DND-41 (cell line): ENCODE data around the gene RAPSN.

Source experiments
- EZH2 ChIP-seq: IDR thresholded peaks from 3 replicates; pipeline ENCODE4 v1.6.1; 2012; ENCODE audit warnings: borderline replicate concordance, low read depth, mild to moderate bottlenecking, moderate library complexity, low read length, inconsistent platforms; ENCODE audit not compliant: severe bottlenecking
- TF ChIP-seq, protein P1 (sequence below): IDR thresholded peaks from 2 replicates; pipeline ENCODE4 v1.5.1; 2012; ENCODE audit warnings: borderline replicate concordance, low read length, moderate library complexity, mild to moderate bottlenecking; ENCODE audit not compliant: poor library complexity, severe bottlenecking; ENCODE audit errors: extremely low read depth

DNA sequence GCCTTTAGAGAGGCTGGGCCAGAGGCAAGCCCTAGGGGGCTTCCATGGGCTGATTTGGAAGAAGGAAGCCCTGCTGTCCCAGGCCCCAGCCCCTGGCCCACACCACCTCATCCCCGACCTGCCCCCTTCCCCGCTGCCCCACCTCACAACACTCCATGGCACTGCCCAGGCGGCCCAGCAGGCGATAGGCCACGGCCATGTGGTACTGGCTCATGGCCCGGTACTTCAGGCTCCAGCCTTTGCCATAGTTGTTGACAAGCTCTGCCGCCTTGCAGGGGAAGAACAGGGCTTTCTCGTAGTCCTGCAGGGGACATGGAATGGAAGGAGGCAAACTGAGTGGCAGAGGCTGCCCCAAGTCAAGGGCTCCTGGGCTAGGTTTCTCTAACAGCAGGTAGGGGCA, 6.4 kb downstream of the RAPSN start:
- TF ChIP-seq, protein P1, sequence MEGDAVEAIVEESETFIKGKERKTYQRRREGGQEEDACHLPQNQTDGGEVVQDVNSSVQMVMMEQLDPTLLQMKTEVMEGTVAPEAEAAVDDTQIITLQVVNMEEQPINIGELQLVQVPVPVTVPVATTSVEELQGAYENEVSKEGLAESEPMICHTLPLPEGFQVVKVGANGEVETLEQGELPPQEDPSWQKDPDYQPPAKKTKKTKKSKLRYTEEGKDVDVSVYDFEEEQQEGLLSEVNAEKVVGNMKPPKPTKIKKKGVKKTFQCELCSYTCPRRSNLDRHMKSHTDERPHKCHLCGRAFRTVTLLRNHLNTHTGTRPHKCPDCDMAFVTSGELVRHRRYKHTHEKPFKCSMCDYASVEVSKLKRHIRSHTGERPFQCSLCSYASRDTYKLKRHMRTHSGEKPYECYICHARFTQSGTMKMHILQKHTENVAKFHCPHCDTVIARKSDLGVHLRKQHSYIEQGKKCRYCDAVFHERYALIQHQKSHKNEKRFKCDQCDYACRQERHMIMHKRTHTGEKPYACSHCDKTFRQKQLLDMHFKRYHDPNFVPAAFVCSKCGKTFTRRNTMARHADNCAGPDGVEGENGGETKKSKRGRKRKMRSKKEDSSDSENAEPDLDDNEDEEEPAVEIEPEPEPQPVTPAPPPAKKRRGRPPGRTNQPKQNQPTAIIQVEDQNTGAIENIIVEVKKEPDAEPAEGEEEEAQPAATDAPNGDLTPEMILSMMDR: no peak
- TF ChIP-seq EZH2: no peak
